ENCODE data around the gene EMC10.

Gene EMC10

GRCh38 chr19:50498219-50499056 lies 22.1 kb downstream of the EMC10 start:
- H3K27me3 ChIP-seq (ENCODE audit: control insufficient read depth in 1 of 2, insufficient read depth in 2 of 2, low read length in 2 of 2) = no peaks in the 10 kb centered on the region
- no peak overlapping the region for H3K27ac ChIP-seq (ENCODE audit: low read length)
- no peaks in the 10 kb centered on the region for H3K4me1 ChIP-seq (ENCODE audit: control insufficient read depth, insufficient read depth, low read length)
- no peak overlapping the region for H3K4me3 ChIP-seq (ENCODE audit: low read length in 2 of 2)
- no peaks in the 10 kb centered on the region for H3K9me3 ChIP-seq (ENCODE audit: control insufficient read depth in 2 of 2, low read length in 2 of 2)
- H3K36me3 ChIP-seq (ENCODE audit: control insufficient read depth in 2 of 2, insufficient read depth in 2 of 2, low read length in 2 of 2) = no peaks in the 10 kb centered on the region
- no peak overlapping the region for H3K9ac ChIP-seq (ENCODE audit: low read length in 2 of 2)

GRCh38 chr19:50500060-50500752 lies 23.9 kb downstream of the EMC10 start:
- Histone ChIP-seq H3K4me1 (ENCODE audit: control insufficient read depth, insufficient read depth, low read length) (no peaks in the 10 kb centered on the region), H3K9me3 (ENCODE audit: control insufficient read depth in 2 of 2, low read length in 2 of 2) (no peaks in the 10 kb centered on the region), H3K27me3 (ENCODE audit: control insufficient read depth in 1 of 2, insufficient read depth in 2 of 2, low read length in 2 of 2) (no peaks in the 10 kb centered on the region), H3K36me3 (ENCODE audit: control insufficient read depth in 2 of 2, insufficient read depth in 2 of 2, low read length in 2 of 2) (no peaks in the 10 kb centered on the region), H3K4me3 (ENCODE audit: low read length in 2 of 2) (no peak overlapping the region), H3K27ac (ENCODE audit: low read length) (no peak overlapping the region), H3K9ac (ENCODE audit: low read length in 2 of 2) (no peak overlapping the region)

- H3K27ac ChIP-seq (ENCODE audit: low read length) = no peak overlapping the region
- H3K4me1 ChIP-seq (ENCODE audit: control insufficient read depth, insufficient read depth, low read length) = no peaks in the 10 kb centered on the region
- no peaks in the 10 kb centered on the region for H3K9me3 ChIP-seq (ENCODE audit: control insufficient read depth in 2 of 2, low read length in 2 of 2)
- no peak overlapping the region for H3K4me3 ChIP-seq (ENCODE audit: low read length in 2 of 2)
- no peaks in the 10 kb centered on the region for H3K27me3 ChIP-seq (ENCODE audit: control insufficient read depth in 1 of 2, insufficient read depth in 2 of 2, low read length in 2 of 2)
- H3K9ac ChIP-seq (ENCODE audit: low read length in 2 of 2) = no peak overlapping the region
- no peaks in the 10 kb centered on the region for H3K36me3 ChIP-seq (ENCODE audit: control insufficient read depth in 2 of 2, insufficient read depth in 2 of 2, low read length in 2 of 2)
These were observed 24.4 kb downstream of the EMC10 start for GRCh38 chr19:50500753-50501151.

DNA sequence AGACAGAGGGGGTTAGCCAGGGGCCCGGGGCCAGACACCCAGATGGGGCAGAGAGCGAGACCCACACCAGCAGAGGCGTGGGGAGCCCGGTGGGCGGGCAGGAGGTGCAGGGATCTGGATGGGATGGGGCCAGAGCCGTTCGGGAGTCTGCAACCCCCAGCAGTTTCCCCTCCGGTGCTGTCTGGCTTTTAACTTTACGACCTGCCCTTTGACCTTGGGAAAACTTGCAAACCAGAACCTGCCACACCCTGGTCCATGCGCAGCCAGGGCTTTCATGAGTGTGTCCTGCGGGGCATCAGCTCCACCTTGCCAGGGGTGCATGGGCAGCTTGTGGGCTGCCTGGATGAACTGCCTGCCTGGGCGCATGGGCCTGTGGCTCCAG lies 24.9 kb downstream of the EMC10 start:
- no peaks in the 10 kb centered on the region for H3K9me3 ChIP-seq (ENCODE audit: control insufficient read depth in 2 of 2, low read length in 2 of 2)
- no peak overlapping the region for H3K4me3 ChIP-seq (ENCODE audit: low read length in 2 of 2)
- H3K36me3 ChIP-seq (ENCODE audit: control insufficient read depth in 2 of 2, insufficient read depth in 2 of 2, low read length in 2 of 2) = no peaks in the 10 kb centered on the region
- no peak overlapping the region for H3K27ac ChIP-seq (ENCODE audit: low read length)
- H3K4me1 ChIP-seq (ENCODE audit: control insufficient read depth, insufficient read depth, low read length) = no peaks in the 10 kb centered on the region
- no peaks in the 10 kb centered on the region for H3K27me3 ChIP-seq (ENCODE audit: control insufficient read depth in 1 of 2, insufficient read depth in 2 of 2, low read length in 2 of 2)
- H3K9ac ChIP-seq (ENCODE audit: low read length in 2 of 2) = no peak overlapping the region

GRCh38 chr19:50501568-50502475 lies 25.5 kb downstream of the EMC10 start:
- Histone ChIP-seq H3K9ac (ENCODE audit: low read length in 2 of 2) (no peak overlapping the region), H3K9me3 (ENCODE audit: control insufficient read depth in 2 of 2, low read length in 2 of 2) (no peaks in the 10 kb centered on the region), H3K4me1 (ENCODE audit: control insufficient read depth, insufficient read depth, low read length) (no peaks in the 10 kb centered on the region), H3K27ac (ENCODE audit: low read length) (no peak overlapping the region), H3K27me3 (ENCODE audit: control insufficient read depth in 1 of 2, insufficient read depth in 2 of 2, low read length in 2 of 2) (no peaks in the 10 kb centered on the region), H3K36me3 (ENCODE audit: control insufficient read depth in 2 of 2, insufficient read depth in 2 of 2, low read length in 2 of 2) (no peaks in the 10 kb centered on the region), H3K4me3 (ENCODE audit: low read length in 2 of 2) (no peak overlapping the region)

DNA sequence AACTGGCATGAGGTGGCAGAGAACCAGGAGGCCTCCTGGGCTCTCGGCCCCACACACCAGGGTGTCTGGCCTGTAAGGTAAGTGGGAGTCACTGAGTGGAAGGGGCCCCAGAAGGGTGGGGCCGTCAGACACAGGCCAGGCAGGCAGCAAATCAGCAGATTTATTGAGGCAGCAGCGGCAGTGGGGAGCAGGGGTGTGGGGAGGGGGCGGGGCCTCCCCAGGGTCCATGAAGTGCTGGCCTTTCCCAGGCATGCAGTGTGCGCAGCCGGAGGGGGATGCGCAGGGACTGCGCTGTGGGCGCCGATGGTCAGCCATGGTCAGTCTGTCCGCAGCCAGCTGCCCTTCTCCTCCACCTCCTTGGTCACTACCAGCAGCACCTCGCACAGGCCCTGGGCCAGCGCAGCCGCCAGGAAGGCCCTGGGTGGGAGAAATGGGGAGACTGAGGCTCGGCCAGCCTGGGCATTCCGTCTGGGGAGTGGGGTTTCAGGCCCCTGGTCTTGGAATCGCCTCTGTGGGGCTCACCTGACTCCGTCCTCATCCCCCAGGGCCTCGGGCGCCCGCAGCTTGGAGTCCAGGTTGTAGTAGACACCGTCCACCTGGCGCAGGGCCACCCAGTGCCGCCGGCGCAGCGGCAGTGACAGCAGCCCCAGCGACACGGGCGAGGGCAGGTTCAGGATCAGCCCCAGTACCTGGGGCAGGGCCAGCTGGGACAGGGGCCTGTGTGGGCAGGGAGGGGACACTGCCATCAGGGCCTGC lies 29.7 kb downstream of the EMC10 start:
- Histone ChIP-seq H3K27me3 (ENCODE audit: control insufficient read depth in 1 of 2, insufficient read depth in 2 of 2, low read length in 2 of 2) (no peaks in the 10 kb centered on the region), H3K36me3 (ENCODE audit: control insufficient read depth in 2 of 2, insufficient read depth in 2 of 2, low read length in 2 of 2) (no peaks in the 10 kb centered on the region), H3K9ac (ENCODE audit: low read length in 2 of 2) (no peak overlapping the region), H3K9me3 (ENCODE audit: control insufficient read depth in 2 of 2, low read length in 2 of 2) (no peaks in the 10 kb centered on the region), H3K4me1 (ENCODE audit: control insufficient read depth, insufficient read depth, low read length) (peaks cover 12% of the 10 kb centered on the region), H3K4me3 (ENCODE audit: low read length in 2 of 2) (no peak overlapping the region), H3K27ac (ENCODE audit: low read length) (no peak overlapping the region)

DNA sequence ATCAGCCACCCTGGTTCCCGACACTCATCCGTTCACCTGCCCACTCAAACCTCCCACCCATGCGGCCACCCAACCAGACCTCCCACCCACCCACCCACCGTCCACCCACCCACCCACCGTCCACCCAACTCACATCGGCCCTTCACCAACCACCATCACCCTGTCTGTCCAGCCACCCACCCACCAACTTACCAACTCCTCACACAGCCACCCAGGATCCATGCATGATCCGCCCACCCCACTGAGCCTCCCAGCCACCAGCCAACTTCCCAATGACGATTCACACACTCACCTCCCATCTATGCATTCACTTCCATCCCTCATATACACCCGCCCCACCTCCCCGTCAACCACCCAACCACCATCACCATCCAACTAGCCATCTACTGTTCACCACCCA lies 30.4 kb downstream of the EMC10 start:
- no peaks in the 10 kb centered on the region for H3K27me3 ChIP-seq (ENCODE audit: control insufficient read depth in 1 of 2, insufficient read depth in 2 of 2, low read length in 2 of 2)
- no peak overlapping the region for H3K27ac ChIP-seq (ENCODE audit: low read length)
- peaks cover 12% of the 10 kb centered on the region for H3K4me1 ChIP-seq (ENCODE audit: control insufficient read depth, insufficient read depth, low read length)
- no peak overlapping the region for H3K9ac ChIP-seq (ENCODE audit: low read length in 2 of 2)
- H3K9me3 ChIP-seq (ENCODE audit: control insufficient read depth in 2 of 2, low read length in 2 of 2) = no peaks in the 10 kb centered on the region
- no peaks in the 10 kb centered on the region for H3K36me3 ChIP-seq (ENCODE audit: control insufficient read depth in 2 of 2, insufficient read depth in 2 of 2, low read length in 2 of 2)
- H3K4me3 ChIP-seq (ENCODE audit: low read length in 2 of 2) = no peak overlapping the region

- H3K27me3 ChIP-seq (ENCODE audit: control insufficient read depth in 1 of 2, insufficient read depth in 2 of 2, low read length in 2 of 2) = no peaks in the 10 kb centered on the region
- H3K4me3 ChIP-seq (ENCODE audit: low read length in 2 of 2) = no peak overlapping the region
- H3K4me1 ChIP-seq (ENCODE audit: control insufficient read depth, insufficient read depth, low read length) = peaks cover 12% of the 10 kb centered on the region
- no peaks in the 10 kb centered on the region for H3K36me3 ChIP-seq (ENCODE audit: control insufficient read depth in 2 of 2, insufficient read depth in 2 of 2, low read length in 2 of 2)
- H3K27ac ChIP-seq (ENCODE audit: low read length) = no peak overlapping the region
- H3K9ac ChIP-seq (ENCODE audit: low read length in 2 of 2) = no peak overlapping the region
- no peaks in the 10 kb centered on the region for H3K9me3 ChIP-seq (ENCODE audit: control insufficient read depth in 2 of 2, low read length in 2 of 2)
These were observed 31.1 kb downstream of the EMC10 start for GRCh38 chr19:50507376-50507775.

GRCh38 chr19:50508843-50509190 lies 32.5 kb downstream of the EMC10 start:
- peaks cover 12% of the 10 kb centered on the region for H3K4me1 ChIP-seq (ENCODE audit: control insufficient read depth, insufficient read depth, low read length)
- no peak overlapping the region for H3K4me3 ChIP-seq (ENCODE audit: low read length in 2 of 2)
- no peaks in the 10 kb centered on the region for H3K36me3 ChIP-seq (ENCODE audit: control insufficient read depth in 2 of 2, insufficient read depth in 2 of 2, low read length in 2 of 2)
- H3K27me3 ChIP-seq (ENCODE audit: control insufficient read depth in 1 of 2, insufficient read depth in 2 of 2, low read length in 2 of 2) = no peaks in the 10 kb centered on the region
- no peaks in the 10 kb centered on the region for H3K9me3 ChIP-seq (ENCODE audit: control insufficient read depth in 2 of 2, low read length in 2 of 2)
- no peak overlapping the region for H3K9ac ChIP-seq (ENCODE audit: low read length in 2 of 2)
- no peak overlapping the region for H3K27ac ChIP-seq (ENCODE audit: low read length)

- peaks cover 12% of the 10 kb centered on the region for H3K4me1 ChIP-seq (ENCODE audit: control insufficient read depth, insufficient read depth, low read length)
- no peaks in the 10 kb centered on the region for H3K9me3 ChIP-seq (ENCODE audit: control insufficient read depth in 2 of 2, low read length in 2 of 2)
- H3K27me3 ChIP-seq (ENCODE audit: control insufficient read depth in 1 of 2, insufficient read depth in 2 of 2, low read length in 2 of 2) = peaks cover 0 to 2% of the 10 kb centered on the region in 2 donors
- no peak overlapping the region for H3K27ac ChIP-seq (ENCODE audit: low read length)
- no peak overlapping the region for H3K9ac ChIP-seq (ENCODE audit: low read length in 2 of 2)
- H3K4me3 ChIP-seq (ENCODE audit: low read length in 2 of 2) = no peak overlapping the region
- no peaks in the 10 kb centered on the region for H3K36me3 ChIP-seq (ENCODE audit: control insufficient read depth in 2 of 2, insufficient read depth in 2 of 2, low read length in 2 of 2)
These were observed 33.1 kb downstream of the EMC10 start for GRCh38 chr19:50509366-50509765.
